Renal cortical epithelial cell (primary cell): ENCODE results near the gene AGAP1. TPM values are rescaled to one million over a fixed set of nuclear protein-coding genes. Genes with fewer than 3 reads are reported as not detected.

Source experiments
- DNase-seq: peaks from one replicate; pipeline ENCODE4 v3.0.0-alpha.2; 2011; ENCODE audit warnings: low read depth
- total RNA-seq: library from RNA; depleted of rRNA; stranded (reverse); fragments of >200 nt; gene quantifications from 2 replicates; pipeline ENCODE4 v1.2.3, GENCODE V29; 2014

Gene AGAP1
- total RNA-seq, 1 donor from 2014 or later: 17.6 TPM

- DNase-seq: no peak
Observed at GRCh38 chr2:235690082-235690808, 196.4 kb downstream of the AGAP1 start.

GRCh38 chr2:235690809-235691450 lies 197.1 kb downstream of the AGAP1 start:
- DNase-seq: no peak

GRCh38 chr2:235692076-235692475 lies 198.2 kb downstream of the AGAP1 start:
- no peak for DNase-seq

GRCh38 chr2:235692671-235693171 lies 198.9 kb downstream of the AGAP1 start:
- DNase-seq: no peak

GRCh38 chr2:235693279-235693678 lies 199.4 kb downstream of the AGAP1 start:
- DNase-seq: no peak

GRCh38 chr2:235694721-235695601 lies 201.1 kb downstream of the AGAP1 start:
- DNase-seq: no peak

- DNase-seq: no peak
Observed at GRCh38 chr2:235695602-235695895, 201.7 kb downstream of the AGAP1 start.

- DNase-seq: no peak
Observed at GRCh38 chr2:235697041-235697440, 203.2 kb downstream of the AGAP1 start.

- no peak for DNase-seq
Observed at GRCh38 chr2:235698028-235698427, 204.2 kb downstream of the AGAP1 start.

- no peak for DNase-seq
Observed at GRCh38 chr2:235698491-235698890, 204.6 kb downstream of the AGAP1 start.

GRCh38 chr2:235699576-235699975 lies 205.7 kb downstream of the AGAP1 start:
- no peak for DNase-seq

- DNase-seq: no peak
Observed at GRCh38 chr2:235701206-235701981, 207.6 kb downstream of the AGAP1 start.

- DNase-seq: no peak
Observed at GRCh38 chr2:235702186-235702585, 208.3 kb downstream of the AGAP1 start.

GRCh38 chr2:235703711-235704295 lies 210.0 kb downstream of the AGAP1 start:
- no peak for DNase-seq

- DNase-seq: no peak
Observed at GRCh38 chr2:235705296-235705695, 211.5 kb downstream of the AGAP1 start.

GRCh38 chr2:235706506-235706905 lies 212.7 kb downstream of the AGAP1 start:
- no peak for DNase-seq

GRCh38 chr2:235707411-235708096 lies 213.7 kb downstream of the AGAP1 start:
- DNase-seq: no peak

- peak; percentile 64 for DNase-seq
Observed at GRCh38 chr2:235709124-235709813, 215.4 kb downstream of the AGAP1 start.

GRCh38 chr2:235709969-235710879 lies 216.4 kb downstream of the AGAP1 start:
- no peak for DNase-seq
